Stimulated activated CD8-positive, alpha-beta memory T cell treated with anti-CD3 and anti-CD28 coated beads, Interleukin-2, amount 100 ng/mL, for 48 hours (primary cell): ENCODE measurements around the gene DDX10.
"Not testable (repeated sequence)": the region's sequence is repeated elsewhere in the genome, so short reads cannot be mapped to it uniquely, and the experiment has no call there.

ENCODE experiments used
- DNase-seq, 2 donors: peaks; one replicate each; pipeline ENCODE4 v3.0.0-alpha.2; 2020; ENCODE audit warnings: low read depth in 2 of 2

DDX10 gene

GRCh38 chr11:108823960-108824359 lies 159.1 kb downstream of the DDX10 start:
- not testable (repeated sequence) for DNase-seq

- DNase-seq = no peak
Observed at GRCh38 chr11:108824545-108824944, 159.7 kb downstream of the DDX10 start.

GRCh38 chr11:108825381-108825780 lies 160.5 kb downstream of the DDX10 start:
- DNase-seq = no peak

GRCh38 chr11:108826136-108826535 lies 161.3 kb downstream of the DDX10 start:
- no peak for DNase-seq

DNA sequence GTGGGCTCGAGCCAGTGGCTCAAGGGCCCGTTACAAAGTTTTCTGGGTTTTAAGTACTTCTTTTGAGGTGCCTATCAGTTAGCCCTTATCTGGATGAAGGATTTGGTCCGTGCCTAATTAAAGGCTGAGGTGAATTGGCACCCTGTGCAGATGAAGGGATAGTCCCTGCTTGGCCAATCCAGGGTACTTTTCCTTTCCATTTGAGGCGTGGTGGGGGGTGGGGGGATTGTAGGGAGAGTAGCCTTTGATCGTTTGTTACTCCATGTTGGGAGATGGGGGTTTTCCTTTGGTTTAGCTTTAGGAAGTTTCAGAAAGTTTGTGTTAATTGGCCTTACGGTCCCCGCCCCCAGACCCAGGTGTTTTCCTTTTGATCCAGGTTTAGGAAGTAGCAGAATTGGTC lies 170.8 kb downstream of the DDX10 start:
- DNase-seq = no peak

- DNase-seq = no peak
Observed at GRCh38 chr11:108836541-108836940, 171.7 kb downstream of the DDX10 start.

GRCh38 chr11:108838102-108838791 lies 173.4 kb downstream of the DDX10 start:
- no peak for DNase-seq

DNA sequence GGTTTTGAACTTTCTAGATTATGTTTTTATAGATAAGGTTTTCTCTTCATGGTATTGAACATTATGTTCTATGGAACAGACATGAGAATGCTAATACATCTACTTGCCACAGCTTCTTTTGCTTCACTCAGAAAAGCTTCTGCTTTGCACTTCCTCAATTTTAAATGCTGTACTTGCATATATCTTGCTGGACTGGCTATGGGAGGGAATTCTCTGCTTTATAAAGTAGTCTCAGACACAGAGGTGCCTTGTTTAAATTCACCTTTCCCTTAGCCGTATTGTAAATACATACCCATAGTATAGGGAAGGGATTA lies 173.9 kb downstream of the DDX10 start:
- DNase-seq = no peak

DNA sequence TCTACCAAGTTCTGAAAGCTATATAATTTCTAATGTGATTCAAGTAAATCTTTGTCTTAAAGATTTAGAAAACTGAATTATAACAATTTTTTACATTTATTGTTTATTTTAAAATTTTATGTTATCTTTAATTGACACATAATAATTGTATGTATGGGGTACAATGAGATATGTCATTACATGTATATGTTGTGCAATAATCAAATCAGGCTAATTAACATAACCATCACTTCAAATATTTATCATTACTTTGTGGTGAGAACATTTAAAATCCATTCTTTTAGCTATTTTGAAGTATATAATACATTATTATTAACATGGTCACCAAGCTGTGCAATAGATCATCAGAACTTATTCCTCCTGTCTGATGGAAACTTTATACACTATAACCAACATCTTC lies 181.1 kb downstream of the DDX10 start:
- DNase-seq = no peak

DNA sequence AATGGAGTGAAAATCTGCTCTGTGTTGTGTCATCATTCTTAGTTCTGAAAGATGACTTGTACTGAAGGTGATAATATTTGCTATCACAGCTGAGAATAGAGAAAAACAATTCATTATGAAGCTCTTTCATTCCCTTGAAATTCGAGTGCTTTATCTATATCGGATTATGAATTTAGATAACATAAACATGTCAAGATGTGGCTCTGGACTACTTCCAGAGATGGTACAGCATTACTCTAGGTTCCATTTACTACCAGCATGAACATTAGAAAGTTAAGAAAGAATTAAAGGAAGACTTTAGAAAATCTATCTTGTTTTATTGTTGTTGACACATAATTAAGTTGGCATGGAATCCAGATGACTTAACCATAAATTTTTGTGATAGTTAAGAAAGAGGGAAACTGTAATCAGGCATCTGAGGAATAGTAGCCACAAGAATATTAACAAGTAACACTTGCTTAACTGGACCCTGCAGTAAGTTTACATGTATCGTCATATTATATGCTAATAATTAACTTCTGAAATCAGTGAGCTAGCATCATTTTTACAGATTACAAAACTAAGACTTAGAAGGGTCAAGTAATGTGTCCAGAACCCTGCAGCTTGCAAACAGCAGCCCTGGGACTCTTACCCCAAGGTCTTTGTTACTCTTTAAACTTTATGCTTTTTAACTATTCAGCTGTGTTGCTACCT lies 182.6 kb downstream of the DDX10 start:
- DNase-seq = no peak

- DNase-seq = no peak
Observed at GRCh38 chr11:108851781-108852180, 186.9 kb downstream of the DDX10 start.

- no peak for DNase-seq
Observed at GRCh38 chr11:108852701-108853100, 187.8 kb downstream of the DDX10 start.

DNA sequence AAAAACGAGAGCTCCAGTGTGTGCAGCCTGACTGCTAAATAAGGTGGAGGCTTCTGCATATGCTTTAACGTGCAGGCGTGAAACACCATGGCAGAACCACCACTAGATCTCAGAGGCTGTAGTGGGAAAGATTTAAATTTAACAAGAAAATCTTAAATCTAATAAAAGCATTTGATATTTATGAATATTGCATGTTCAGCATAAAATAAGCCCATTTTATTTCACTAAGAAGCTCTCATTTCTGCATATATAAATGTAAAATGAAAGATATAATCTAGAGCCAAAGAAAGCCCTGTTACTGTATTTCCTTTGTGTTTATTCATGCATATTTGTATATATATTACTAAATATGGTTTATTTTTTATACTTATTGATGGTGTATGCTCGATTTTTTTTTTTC lies 188.3 kb downstream of the DDX10 start:
- DNase-seq = no peak

GRCh38 chr11:108853864-108854263 lies 189.0 kb downstream of the DDX10 start:
- DNase-seq = no peak

- DNase-seq = no peak
Observed at GRCh38 chr11:108854346-108854745, 189.5 kb downstream of the DDX10 start.

- DNase-seq = no peak
Observed at GRCh38 chr11:108857382-108857781, 192.5 kb downstream of the DDX10 start.

- DNase-seq = no peak
Observed at GRCh38 chr11:108858622-108859021, 193.8 kb downstream of the DDX10 start.

- no peak for DNase-seq
Observed at GRCh38 chr11:108859510-108859909, 194.6 kb downstream of the DDX10 start.

GRCh38 chr11:108863528-108863927 lies 198.7 kb downstream of the DDX10 start:
- no peak for DNase-seq

DNA sequence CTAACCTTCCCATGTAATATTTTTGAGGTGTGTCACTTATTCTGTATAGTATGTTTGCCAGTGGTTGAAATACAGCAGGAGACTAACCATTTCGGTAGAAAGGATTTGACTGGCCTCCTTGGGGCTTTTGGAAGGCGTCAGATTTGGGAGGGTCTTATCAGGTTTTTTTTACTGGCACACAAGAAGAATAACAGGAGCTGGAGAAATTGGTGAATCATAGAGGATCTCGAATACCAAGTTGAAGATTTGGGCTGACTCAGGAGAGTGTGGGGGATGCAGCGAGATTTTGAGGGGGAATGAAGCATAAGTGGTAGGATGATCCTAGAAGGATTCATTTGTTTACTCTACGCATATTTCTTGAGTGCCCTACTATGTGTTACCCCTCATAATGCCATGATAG lies 200.5 kb downstream of the DDX10 start:
- DNase-seq = no peak

DNA sequence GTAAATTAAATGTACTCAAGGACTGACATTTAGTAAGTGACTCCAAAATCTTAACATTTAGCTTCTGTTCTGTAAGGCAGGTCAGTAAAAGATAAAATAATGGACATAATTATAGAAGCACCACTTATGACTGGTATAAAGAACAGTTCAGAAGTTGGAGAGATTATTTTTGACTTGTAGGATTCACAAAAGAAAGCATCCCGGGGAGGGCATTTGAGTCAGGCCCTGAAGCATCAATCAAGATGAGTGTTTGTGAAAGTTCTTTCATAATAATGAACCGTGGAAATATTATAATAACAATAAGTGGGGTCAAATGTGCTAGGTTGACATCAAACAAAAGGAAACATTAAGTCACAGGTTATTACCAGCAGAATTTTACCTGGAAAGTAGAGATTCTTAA lies 201.9 kb downstream of the DDX10 start:
- no peak for DNase-seq

DNA sequence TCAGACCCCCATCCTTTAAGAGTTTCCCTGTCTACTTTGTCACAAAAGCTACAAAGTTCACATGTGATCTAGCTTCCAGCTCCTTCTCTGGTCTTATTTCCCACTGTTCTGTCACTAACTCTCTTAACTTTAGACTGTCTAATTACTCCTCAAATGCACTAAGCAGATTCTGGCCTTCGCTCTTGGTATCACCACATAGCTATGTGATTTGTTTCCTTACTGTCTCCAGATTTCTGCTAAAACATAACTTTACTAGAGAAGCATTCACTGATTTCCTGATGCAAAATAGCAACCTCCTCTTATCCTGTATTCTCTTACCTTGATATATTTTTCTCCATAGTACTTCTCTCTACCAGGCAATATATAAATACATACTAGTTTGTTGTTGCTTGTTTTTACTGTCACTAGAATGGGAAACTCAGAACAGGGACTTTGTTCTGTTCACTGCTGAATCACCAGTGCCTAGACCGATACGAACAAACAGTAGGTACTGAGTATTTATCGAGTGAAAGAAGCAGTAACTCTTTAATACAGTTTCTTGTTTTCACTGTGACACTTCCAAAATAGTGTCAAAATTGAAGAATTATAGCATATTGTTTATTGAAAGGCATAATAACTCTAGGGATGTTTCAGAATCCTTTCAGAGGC lies 205.6 kb downstream of the DDX10 start:
- DNase-seq = no peak

- DNase-seq = no peak
Observed at GRCh38 chr11:108871152-108871551, 206.3 kb downstream of the DDX10 start.
